Hepatocyte (in vitro differentiated cells): Measurements from ENCODE around the gene GID4. TPM values are rescaled to one million over a fixed set of nuclear protein-coding genes. Genes with fewer than 3 reads are reported as not detected.

Experiments used
- DNase-seq: peaks from one replicate; pipeline ENCODE4 v3.0.0-alpha.2; 2016; ENCODE audit warnings: low spot score
- H2AFZ ChIP-seq: fragments of 200-600 bp; sonication (generic); 2 replicates; pipeline ENCODE4 v1.6.0; 2016; ENCODE audit warnings: antibody characterized with exemption, mild to moderate bottlenecking
- H3K27ac ChIP-seq: fragments of 200-600 bp; sonication (generic); 2 replicates; pipeline ENCODE4 v1.5.1; 2016; ENCODE audit warnings: mild to moderate bottlenecking
- H3K27me3 ChIP-seq: fragments of 200-600 bp; sonication (generic); 2 replicates; pipeline ENCODE4 v1.6.1; 2016
- H3K36me3 ChIP-seq: fragments of 200-600 bp; sonication (generic); replicated peaks from 2 replicates; pipeline ENCODE4 v1.5.1; 2016; ENCODE audit warnings: low read depth; ENCODE audit not compliant: insufficient read depth
- H3K4me1 ChIP-seq: fragments of 200-600 bp; sonication (generic); 2 replicates; pipeline ENCODE4 v1.5.1; 2016; ENCODE audit warnings: mild to moderate bottlenecking, moderate library complexity; ENCODE audit not compliant: insufficient read depth
- H3K4me2 ChIP-seq: fragments of 200-600 bp; sonication (generic); 2 replicates; pipeline ENCODE4 v1.6.0; 2016
- H3K4me3 ChIP-seq: fragments of 200-600 bp; sonication (generic); 2 replicates; pipeline ENCODE4 v1.5.1; 2016; ENCODE audit warnings: mild to moderate bottlenecking
- H3K79me2 ChIP-seq: fragments of 200-600 bp; sonication (generic); 2 replicates; pipeline ENCODE4 v1.6.0; 2017; ENCODE audit warnings: mild to moderate bottlenecking
- H3K9me2 ChIP-seq: fragments of 200-600 bp; sonication (generic); replicated peaks from 2 replicates; pipeline ENCODE4 v1.6.0; 2017; ENCODE audit warnings: mild to moderate bottlenecking; ENCODE audit not compliant: insufficient read depth
- H3K9me3 ChIP-seq: fragments of 200-600 bp; sonication (generic); 2 replicates; pipeline ENCODE4 v1.5.1; 2016; ENCODE audit warnings: low read depth, mild to moderate bottlenecking
- H4K20me1 ChIP-seq: fragments of 200-600 bp; sonication (generic); 2 replicates; pipeline ENCODE4 v1.6.0; 2016; ENCODE audit warnings: mild to moderate bottlenecking; ENCODE audit not compliant: insufficient read depth, poor library complexity, severe bottlenecking
- EZH2 ChIP-seq: fragments of 200-600 bp; sonication (generic); IDR thresholded peaks from 2 replicates; pipeline ENCODE4 v1.6.1; 2016; ENCODE audit warnings: antibody characterized with exemption, mild to moderate bottlenecking, borderline replicate concordance
- EZH2phosphoT487 ChIP-seq: fragments of 200-600 bp; sonication (generic); IDR thresholded peaks from one replicate; pipeline ENCODE4 v1.6.1; 2018; ENCODE audit warnings: antibody characterized with exemption, mild to moderate bottlenecking, low read depth, moderate library complexity; ENCODE audit not compliant: unreplicated experiment, severe bottlenecking
- WGBS: methylation state at CpG from one replicate; pipeline ENCODE4 v1.1.6; 2016; ENCODE audit warnings: low lambda C conversion rate; ENCODE audit errors: missing lambda C conversion rate; 5-methylcytosine and 5-hydroxymethylcytosine counted together
- polyA plus RNA-seq: library from polyadenylated mRNA; unstranded; fragments of >200 nt; fragmentation: Nextera tagmentation; extraction: Ambion mirVana; gene quantifications from 2 replicates; pipeline ENCODE4 v1.2.1, GENCODE V29; 2016
- total RNA-seq: library from RNA; depleted of rRNA; stranded (reverse); fragments of >200 nt; gene quantifications from 2 replicates; pipeline ENCODE4 v1.2.3, GENCODE V29; 2014
- TF ChIP-seq, protein P1 (sequence below): fragments of 200-600 bp; sonication (generic); IDR thresholded peaks from 2 replicates; pipeline ENCODE4 v1.5.1; 2016; ENCODE audit warnings: antibody characterized with exemption, mild to moderate bottlenecking; ENCODE audit not compliant: poor library complexity

Gene GID4
- total and polyA plus RNA-seq, 2 experiments from 2014 or later: 6.7 to 8.2 TPM

DNA sequence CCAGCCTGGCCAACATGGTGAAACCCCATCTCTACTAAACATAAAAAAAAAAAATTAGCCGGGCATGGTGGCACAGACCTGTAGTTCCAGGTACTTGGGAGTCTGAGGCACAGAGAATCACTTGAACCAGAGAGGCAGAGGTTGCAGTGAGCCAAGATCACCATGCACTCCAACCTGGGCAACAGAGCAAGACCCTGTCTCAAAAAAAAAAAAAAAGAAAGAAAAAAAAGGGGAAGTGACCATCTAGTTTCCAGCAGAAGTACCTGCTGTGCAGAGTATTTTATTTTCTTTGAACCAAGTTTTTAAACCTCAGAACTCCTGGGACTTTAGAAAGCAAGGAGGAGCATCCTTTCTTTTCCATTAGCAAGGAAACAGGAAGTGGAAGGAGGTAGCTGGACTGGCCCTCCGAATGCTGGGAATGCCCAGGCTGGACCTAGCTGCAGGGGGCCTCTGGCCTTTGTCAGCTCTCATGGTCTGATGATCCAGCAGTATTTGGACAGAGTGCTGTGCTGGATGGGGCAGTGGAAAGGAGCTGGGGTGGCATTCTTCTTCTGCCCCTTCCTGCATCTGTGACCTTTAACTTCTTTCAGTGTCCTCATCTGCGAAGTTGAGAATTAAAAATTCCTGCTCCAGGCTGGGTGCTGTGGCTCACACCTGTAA is 6.6 kb downstream of the GID4 start:
- 98% methylated on average over 3 of the region's 3 CpGs for WGBS
- Histone ChIP-seq H3K27me3 (no peaks in the 10 kb centered on the region), H3K9me3 (no peaks in the 10 kb centered on the region)

DNA sequence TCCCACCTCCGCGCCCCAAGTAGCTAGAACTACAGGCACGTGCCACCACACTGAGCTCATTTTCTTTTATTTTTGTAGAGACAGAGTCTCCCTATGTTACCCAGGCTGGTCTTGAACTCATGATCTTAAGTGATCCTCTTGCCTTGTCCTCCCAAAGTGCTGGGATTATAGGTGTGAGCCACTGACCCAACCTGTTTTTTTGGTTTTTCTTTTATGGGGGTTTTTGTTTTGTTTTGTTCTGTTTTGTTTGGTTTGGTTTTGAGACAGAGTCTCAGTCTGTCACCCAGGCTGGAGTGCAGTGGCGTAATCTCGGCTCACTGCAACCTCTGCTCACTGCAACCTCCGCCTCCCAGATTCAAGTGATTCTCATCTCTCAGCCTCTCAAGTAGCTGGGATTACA is 16.4 kb downstream of the GID4 start:
- H3K4me1 ChIP-seq: no peaks in the 10 kb centered on the region
- no peaks in the 10 kb centered on the region for H4K20me1 ChIP-seq
- no peak for DNase-seq
- 98% methylated on average over 6 of the region's 6 CpGs for WGBS
- no peaks in the 10 kb centered on the region for H3K27me3 ChIP-seq
- no peak overlapping the region for H3K4me2 ChIP-seq
- H3K79me2 ChIP-seq: no peaks in the 10 kb centered on the region
- H3K36me3 ChIP-seq: no peaks in the 10 kb centered on the region
- H3K9me2 ChIP-seq: no peaks in the 10 kb centered on the region
- H3K27ac ChIP-seq: no peak overlapping the region
- H3K4me3 ChIP-seq: no peak overlapping the region
- no peaks in the 10 kb centered on the region for H3K9me3 ChIP-seq
- no peak overlapping the region for H2AFZ ChIP-seq
- TF ChIP-seq, protein P1, sequence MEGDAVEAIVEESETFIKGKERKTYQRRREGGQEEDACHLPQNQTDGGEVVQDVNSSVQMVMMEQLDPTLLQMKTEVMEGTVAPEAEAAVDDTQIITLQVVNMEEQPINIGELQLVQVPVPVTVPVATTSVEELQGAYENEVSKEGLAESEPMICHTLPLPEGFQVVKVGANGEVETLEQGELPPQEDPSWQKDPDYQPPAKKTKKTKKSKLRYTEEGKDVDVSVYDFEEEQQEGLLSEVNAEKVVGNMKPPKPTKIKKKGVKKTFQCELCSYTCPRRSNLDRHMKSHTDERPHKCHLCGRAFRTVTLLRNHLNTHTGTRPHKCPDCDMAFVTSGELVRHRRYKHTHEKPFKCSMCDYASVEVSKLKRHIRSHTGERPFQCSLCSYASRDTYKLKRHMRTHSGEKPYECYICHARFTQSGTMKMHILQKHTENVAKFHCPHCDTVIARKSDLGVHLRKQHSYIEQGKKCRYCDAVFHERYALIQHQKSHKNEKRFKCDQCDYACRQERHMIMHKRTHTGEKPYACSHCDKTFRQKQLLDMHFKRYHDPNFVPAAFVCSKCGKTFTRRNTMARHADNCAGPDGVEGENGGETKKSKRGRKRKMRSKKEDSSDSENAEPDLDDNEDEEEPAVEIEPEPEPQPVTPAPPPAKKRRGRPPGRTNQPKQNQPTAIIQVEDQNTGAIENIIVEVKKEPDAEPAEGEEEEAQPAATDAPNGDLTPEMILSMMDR: no peak
- no peak for TF ChIP-seq EZH2phosphoT487

More for the DNA sequence above, 6.6 kb downstream of the GID4 start:
- Histone ChIP-seq H4K20me1 (no peaks in the 10 kb centered on the region), H3K9me2 (no peaks in the 10 kb centered on the region), H3K4me3 (no peak overlapping the region), H3K4me1 (peaks cover 2% of the 10 kb centered on the region), H3K79me2 (peaks cover 26% of the 10 kb centered on the region), H3K4me2 (no peak overlapping the region), H2AFZ (no peak overlapping the region), H3K36me3 (no peaks in the 10 kb centered on the region), H3K27ac (no peak overlapping the region)
- TF ChIP-seq EZH2: no peak
- TF ChIP-seq, protein P1: no peak
- no peak for TF ChIP-seq EZH2phosphoT487
- DNase-seq: no peak

DNA sequence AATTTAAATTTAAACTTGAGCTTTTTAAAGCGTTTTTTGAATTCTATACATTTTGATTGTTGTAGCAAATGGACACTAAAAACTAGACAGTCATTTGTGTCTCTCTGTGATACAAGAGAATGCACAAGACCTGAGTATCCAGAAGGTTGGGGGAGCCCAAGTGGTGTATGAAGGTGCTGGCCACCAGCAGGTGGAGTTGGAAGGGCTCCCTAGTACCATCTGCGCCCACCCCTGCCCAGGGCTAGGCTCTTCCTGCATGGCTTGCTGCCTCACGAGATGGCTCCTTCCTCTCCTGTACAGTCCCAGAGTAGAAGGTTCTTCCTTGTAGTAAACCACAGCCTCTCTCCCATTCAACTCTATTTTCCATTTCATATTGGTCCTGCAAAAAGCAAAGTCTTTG is 17.0 kb downstream of the GID4 start:
- Histone ChIP-seq H3K4me3 (no peak overlapping the region), H3K79me2 (no peaks in the 10 kb centered on the region), H4K20me1 (no peaks in the 10 kb centered on the region), H2AFZ (no peak overlapping the region), H3K27ac (no peak overlapping the region), H3K27me3 (no peaks in the 10 kb centered on the region), H3K9me2 (no peaks in the 10 kb centered on the region), H3K9me3 (no peaks in the 10 kb centered on the region), H3K4me1 (no peaks in the 10 kb centered on the region), H3K4me2 (no peak overlapping the region), H3K36me3 (no peaks in the 10 kb centered on the region)
- TF ChIP-seq EZH2: no peak
- no peak for TF ChIP-seq EZH2phosphoT487
- 93% methylated on average over 3 of the region's 3 CpGs for WGBS
- no peak for DNase-seq

DNA sequence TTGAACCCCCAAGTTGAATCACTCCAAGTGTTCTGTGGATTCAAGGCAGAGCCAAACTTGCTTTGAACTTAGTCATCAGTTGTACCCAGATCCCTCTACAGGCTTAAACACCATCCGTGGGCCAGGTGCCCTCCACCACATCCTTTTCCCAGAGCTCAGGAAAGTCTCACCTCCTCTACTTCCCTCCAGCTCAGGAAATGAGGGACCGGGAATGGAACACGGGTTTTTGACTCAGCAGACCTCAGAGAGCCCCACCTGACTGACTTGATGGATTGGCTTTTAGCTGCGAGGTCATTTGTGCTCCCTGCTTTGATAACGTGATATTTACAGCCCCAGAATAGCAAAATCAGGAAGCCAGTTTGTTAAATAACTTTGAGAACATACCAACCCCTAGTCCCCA is 20.1 kb downstream of the GID4 start:
- H3K36me3 ChIP-seq: no peaks in the 10 kb centered on the region
- H4K20me1 ChIP-seq: no peaks in the 10 kb centered on the region
- H3K79me2 ChIP-seq: no peaks in the 10 kb centered on the region
- WGBS: 96% methylated on average over 5 of the region's 5 CpGs
- H3K27ac ChIP-seq: no peak overlapping the region
- H3K9me2 ChIP-seq: no peaks in the 10 kb centered on the region
- H3K4me1 ChIP-seq: no peaks in the 10 kb centered on the region
- no peaks in the 10 kb centered on the region for H3K27me3 ChIP-seq
- no peak overlapping the region for H2AFZ ChIP-seq
- DNase-seq: no peak
- no peak overlapping the region for H3K4me2 ChIP-seq
- no peak overlapping the region for H3K4me3 ChIP-seq
- H3K9me3 ChIP-seq: no peaks in the 10 kb centered on the region
- TF ChIP-seq EZH2phosphoT487 (no peak), EZH2 (no peak)
- TF ChIP-seq, protein P1: no peak
